Ovary (tissue), 3 donors: ENCODE results near the gene NOP53.

Source experiments
- EP300 ChIP-seq: sonication (generic); formaldehyde crosslinking; IDR thresholded peaks from one replicate; pipeline ENCODE4 v1.6.1; 2017; ENCODE audit warnings: antibody characterized with exemption
- POLR2A ChIP-seq: fragments of 450-650 bp; IDR thresholded peaks from one replicate; pipeline ENCODE4 v1.6.1; 2017; ENCODE audit warnings: antibody characterized with exemption, mild to moderate bottlenecking, moderate library complexity
- TF ChIP-seq, protein P1 (sequence below), 3 donors: fragments of 450-650 bp in 2 of 3; fragments of 200-600 bp in 1 of 3; IDR thresholded peaks; one replicate each; pipeline versions ENCODE4 v1.5.1 to v1.8.0; 2016 to 2022; ENCODE audit warnings: antibody characterized with exemption in 3 of 3, mild to moderate bottlenecking in 1 of 3
- donor health status: DM: no; HTN: no; CAD: no.

DNA sequence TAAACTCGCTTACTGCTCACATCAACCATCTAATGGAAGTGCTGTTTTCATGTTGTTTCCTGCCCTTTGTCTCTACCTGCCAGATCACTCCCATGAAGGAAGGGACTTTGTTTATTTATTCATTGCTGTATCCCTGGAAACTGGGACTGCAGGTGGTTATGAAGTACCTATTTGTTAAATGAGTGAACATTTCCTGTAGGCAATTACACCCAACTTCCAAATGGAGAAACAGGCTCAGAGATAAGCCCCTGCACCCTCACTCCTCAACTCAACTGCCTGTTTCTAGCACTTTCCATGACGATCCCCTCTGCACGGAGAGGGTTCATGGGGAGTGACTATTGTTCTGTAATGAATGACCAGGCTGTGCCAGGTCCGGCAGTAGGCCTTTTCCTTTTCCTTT is 31.2 kb downstream of the NOP53 start:
- TF ChIP-seq, protein P1, sequence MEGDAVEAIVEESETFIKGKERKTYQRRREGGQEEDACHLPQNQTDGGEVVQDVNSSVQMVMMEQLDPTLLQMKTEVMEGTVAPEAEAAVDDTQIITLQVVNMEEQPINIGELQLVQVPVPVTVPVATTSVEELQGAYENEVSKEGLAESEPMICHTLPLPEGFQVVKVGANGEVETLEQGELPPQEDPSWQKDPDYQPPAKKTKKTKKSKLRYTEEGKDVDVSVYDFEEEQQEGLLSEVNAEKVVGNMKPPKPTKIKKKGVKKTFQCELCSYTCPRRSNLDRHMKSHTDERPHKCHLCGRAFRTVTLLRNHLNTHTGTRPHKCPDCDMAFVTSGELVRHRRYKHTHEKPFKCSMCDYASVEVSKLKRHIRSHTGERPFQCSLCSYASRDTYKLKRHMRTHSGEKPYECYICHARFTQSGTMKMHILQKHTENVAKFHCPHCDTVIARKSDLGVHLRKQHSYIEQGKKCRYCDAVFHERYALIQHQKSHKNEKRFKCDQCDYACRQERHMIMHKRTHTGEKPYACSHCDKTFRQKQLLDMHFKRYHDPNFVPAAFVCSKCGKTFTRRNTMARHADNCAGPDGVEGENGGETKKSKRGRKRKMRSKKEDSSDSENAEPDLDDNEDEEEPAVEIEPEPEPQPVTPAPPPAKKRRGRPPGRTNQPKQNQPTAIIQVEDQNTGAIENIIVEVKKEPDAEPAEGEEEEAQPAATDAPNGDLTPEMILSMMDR (IDR thresholded peaks at IDR 0.05), result no peak
- no peak for TF ChIP-seq POLR2A
- TF ChIP-seq EP300, result no peak
